ENCODE measurements around the gene PPP4C. TPM values are rescaled to one million over a fixed set of nuclear protein-coding genes. Genes with fewer than 3 reads are reported as not detected.

Gene PPP4C
- 151 and 167 TPM in 2 replicates for total RNA-seq

GRCh38 chr16:30075503-30076275, at the start of gene PPP4C:
PPP4C (plus strand) TSS chr16:30075994; CDS start chr16:30076378, 384 bp downstream.

DNA sequence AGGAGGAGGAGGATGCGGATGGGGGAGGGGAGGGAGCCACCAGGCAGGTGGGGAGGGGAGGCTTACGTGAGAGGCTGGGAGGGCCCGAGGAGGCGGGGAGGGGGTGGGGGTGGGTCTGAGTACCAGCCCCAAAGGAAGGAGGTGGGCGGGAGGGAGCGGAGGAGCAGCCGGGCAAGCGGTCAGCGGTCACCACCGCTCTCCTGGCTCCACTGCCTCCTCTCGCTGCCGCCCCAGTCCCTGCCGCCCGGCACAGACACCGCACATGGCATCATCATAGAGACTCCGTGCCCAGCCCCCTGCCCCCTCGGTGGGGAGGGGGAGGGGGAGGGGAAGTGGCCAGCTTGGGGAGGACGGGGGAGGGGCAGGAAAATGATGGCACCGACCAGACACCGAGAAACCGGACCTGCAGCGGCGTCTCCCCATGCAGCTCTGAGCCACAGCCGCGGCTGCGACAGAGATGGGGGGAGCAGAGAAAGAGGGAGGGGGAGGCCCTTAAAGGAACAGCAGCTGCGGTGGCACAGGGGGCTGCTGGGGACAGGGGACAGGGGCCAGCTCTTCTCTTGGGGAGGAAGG, 44.9 kb upstream of the PPP4C start, which contains the start of gene TLCD3B:
TSS of gene TLCD3B (minus strand) at position 431 of the 573 bp plus-strand sequence. CDS start 744 bp downstream, outside the sequence.

GRCh38 chr16:30065102-30065942, 10.5 kb upstream of the PPP4C start, which contains the start of gene ALDOA:
ALDOA (plus strand) TSS chr16:30065760; CDS start chr16:30066898, 1,138 bp downstream.

GRCh38 chr16:30091474-30092372, 15.9 kb downstream of the PPP4C start, which contains the start of gene TBX6:
TBX6 (minus strand) TSS chr16:30091924; CDS start chr16:30091193, 731 bp downstream.

DNA sequence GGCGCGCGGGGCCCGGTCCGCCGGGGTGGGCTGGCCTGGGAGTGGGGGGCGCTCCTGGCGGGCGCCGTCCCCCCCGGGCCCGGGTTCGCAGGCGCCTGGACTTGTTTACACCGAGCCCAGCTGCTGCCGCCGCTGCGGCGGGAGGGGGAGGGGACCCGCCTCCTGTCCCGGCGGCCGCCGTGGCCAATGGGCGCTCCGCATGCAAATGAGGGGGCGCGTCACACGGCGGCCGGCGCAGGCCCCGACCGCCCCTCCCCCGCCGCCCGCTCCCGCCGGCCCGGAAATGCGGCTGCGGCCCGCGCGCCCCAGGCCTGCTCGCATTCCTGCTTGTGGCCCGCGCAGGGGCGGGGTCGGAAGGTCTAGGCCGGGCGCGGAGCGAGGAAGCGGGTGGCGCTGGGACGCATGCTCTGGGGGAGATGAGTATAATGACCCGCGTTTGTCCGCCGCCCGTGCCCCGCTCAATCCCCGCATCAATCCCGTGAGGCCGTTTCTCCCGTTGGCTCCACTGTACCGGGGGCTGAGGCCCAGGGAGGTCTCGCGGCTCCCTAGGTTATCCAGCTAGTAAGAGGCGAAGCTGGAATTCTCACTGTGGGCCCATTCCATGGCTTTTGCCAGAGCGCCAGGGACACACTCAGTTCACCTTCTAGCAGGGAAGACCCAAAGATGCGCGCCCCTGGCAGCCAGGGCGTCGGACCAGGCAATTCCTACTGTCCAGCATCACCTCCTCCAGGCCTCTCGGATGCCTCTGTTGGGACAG, 20.5 kb downstream of the PPP4C start, which contains the start of gene YPEL3:
TSS of gene YPEL3 (minus strand) at position 109 of the 757 bp plus-strand sequence. CDS start 731 bp downstream, outside the sequence.

GRCh38 chr16:30113031-30113710, 37.4 kb downstream of the PPP4C start, which contains the start of gene GDPD3:
GDPD3 (minus strand) TSS chr16:30113537; CDS start chr16:30113478, 59 bp downstream.

Other genes starting within 250 kb of the PPP4C start
- 63.4 and 86.9 TPM in 2 replicates for gene CDIPT, start 212.8 kb upstream of the PPP4C start, total RNA-seq
- gene SEZ6L2, start 176.4 kb upstream of the PPP4C start, total RNA-seq, result 5.5 and 7.5 TPM in 2 replicates
- 2.1 and 6.8 TPM in 2 replicates for gene ASPHD1, start 175.5 kb upstream of the PPP4C start, total RNA-seq
- 3.9 and 5.0 TPM in 2 replicates for gene KCTD13, start 149.8 kb upstream of the PPP4C start, total RNA-seq
- gene TMEM219, start 113.9 kb upstream of the PPP4C start, total RNA-seq, result 57.5 and 67.9 TPM in 2 replicates
- gene TAOK2, start 102.1 kb upstream of the PPP4C start, total RNA-seq, result 41.3 and 46.7 TPM in 2 replicates
- 6.6 and 7.6 TPM in 2 replicates for gene HIRIP3, start 80.4 kb upstream of the PPP4C start, total RNA-seq
- gene INO80E, start 79.8 kb upstream of the PPP4C start, total RNA-seq, result 11.9 and 13.1 TPM in 2 replicates
- 0.16 and 0.34 TPM in 2 replicates for gene DOC2A, start 65.0 kb upstream of the PPP4C start, total RNA-seq
- not detected in 2 replicates for gene C16orf92, start 52.8 kb upstream of the PPP4C start, total RNA-seq
- not detected in 2 replicates for gene TLCD3B, start 44.7 kb upstream of the PPP4C start, total RNA-seq
- gene ALDOA, start 10.2 kb upstream of the PPP4C start, total RNA-seq, result 263 and 375 TPM in 2 replicates
- 0.16 and 0.26 TPM in 2 replicates for gene TBX6, start 15.9 kb downstream of the PPP4C start, total RNA-seq
- 7.3 and 12.0 TPM in 2 replicates for gene YPEL3, start 20.2 kb downstream of the PPP4C start, total RNA-seq
- gene GDPD3, start 37.5 kb downstream of the PPP4C start, total RNA-seq, result 0.95 and 3.2 TPM in 2 replicates
- gene MAPK3, start 47.2 kb downstream of the PPP4C start, total RNA-seq, result 40.4 and 43.2 TPM in 2 replicates
- 0.60 and 0.79 TPM in 2 replicates for gene CORO1A, start 107.6 kb downstream of the PPP4C start, total RNA-seq
- 27.8 and 29.3 TPM in 2 replicates for gene BOLA2B, start 117.7 kb downstream of the PPP4C start, total RNA-seq
- gene SLX1A, start 117.9 kb downstream of the PPP4C start, total RNA-seq, result 11.6 and 17.2 TPM in 2 replicates
- 1.3 and 1.7 TPM in 2 replicates for gene SULT1A3, start 123.3 kb downstream of the PPP4C start, total RNA-seq
- 1.1 and 1.7 TPM in 2 replicates for gene NPIPB13, start 172.5 kb downstream of the PPP4C start, total RNA-seq

Data from bronchial smooth muscle cell (primary cell).